ENCODE data around the gene FRMD4A. TPM values are rescaled to one million over a fixed set of nuclear protein-coding genes. Genes with fewer than 3 reads are reported as not detected.
A peak's percentile ranks its signal among the peaks of the same experiment; 100 is the strongest.

The FRMD4A gene
- total and polyA plus RNA-seq, 2 experiments from 2014 or later = 11.9 to 17.5 TPM

DNA sequence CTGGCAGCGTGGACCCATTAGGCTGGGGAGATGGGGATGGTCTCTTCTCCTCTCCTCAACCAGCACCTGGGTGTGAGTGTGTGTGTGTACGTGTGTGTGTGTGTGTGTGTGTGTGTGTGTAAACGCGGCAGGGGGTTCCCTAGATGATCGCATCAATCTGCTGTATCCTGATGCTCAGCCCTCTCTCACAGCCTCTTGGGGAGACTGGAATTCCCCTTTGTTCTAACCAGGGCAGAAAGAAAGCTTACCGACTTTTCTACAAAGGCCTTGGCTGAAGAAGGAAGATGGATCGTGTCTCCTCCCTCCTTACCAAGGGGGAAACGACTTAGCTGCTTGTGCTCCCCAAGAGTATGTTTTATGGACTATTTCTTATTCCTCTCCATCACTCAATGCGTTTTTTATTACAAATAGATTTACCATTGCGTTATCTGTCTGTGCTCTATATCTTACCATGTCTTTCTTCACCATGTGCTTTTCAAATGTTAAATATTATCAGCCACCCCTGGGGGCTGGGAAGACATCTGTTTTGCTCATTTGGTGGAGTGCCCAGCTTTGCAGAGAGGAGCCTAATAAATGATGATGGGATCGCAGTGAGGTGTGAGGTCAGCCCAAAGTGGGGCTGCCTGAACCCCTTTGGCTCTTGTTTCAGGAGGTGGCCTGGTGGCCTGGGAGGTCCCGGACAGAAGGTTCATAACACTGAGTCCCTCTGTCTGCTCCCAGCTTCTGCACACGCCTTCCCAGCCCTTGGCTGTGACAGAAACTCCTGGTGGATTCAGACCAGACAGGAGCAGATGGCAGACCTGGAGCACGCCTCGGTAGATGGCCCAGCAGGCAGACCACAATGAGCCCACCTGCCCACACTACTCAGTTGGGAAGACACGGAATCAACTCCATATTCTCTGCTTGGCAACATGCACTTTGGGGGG, 481.9 kb downstream of the FRMD4A start:
- Histone ChIP-seq H3K36me3 (ENCODE audit: low read depth) (no peaks in the 10 kb centered on the region), H3K9me3 (ENCODE audit: low read depth) (no peaks in the 10 kb centered on the region), H3K27ac (no peak overlapping the region), H3K27me3 (replicated peaks; ENCODE audit: insufficient read depth) (no peaks in the 10 kb centered on the region), H3K79me2 (ENCODE audit: insufficient read depth) (peaks cover 95% of the 10 kb centered on the region), H3K4me2 (ENCODE audit: unreplicated experiment) (no peak overlapping the region), H3K9ac (no peak overlapping the region), H3K9me2 (ENCODE audit: insufficient read depth) (no peaks in the 10 kb centered on the region), H3K4me3 (no peak overlapping the region), H2AFZ (no peak overlapping the region), H3K4me1 (ENCODE audit: insufficient read depth) (peaks cover 11% of the 10 kb centered on the region), H4K20me1 (ENCODE audit: insufficient read depth) (no peaks in the 10 kb centered on the region), H3F3A (ENCODE audit: insufficient read depth) (no peaks in the 10 kb centered on the region)
- DNase-seq = no peak
- no peak for TF ChIP-seq EZH2 (IDR thresholded peaks at IDR 0.05; ENCODE audit: insufficient read depth, poor library complexity, severe bottlenecking)
- in situ Hi-C loops (cut with MboI) = no loop called here
- 91% methylated on average over 16 of the region's 16 CpGs for WGBS, 2 experiments (ENCODE audit: low coverage in 1 of 2, low lambda C conversion rate in 2 of 2, missing lambda C conversion rate in 2 of 2)

DNA sequence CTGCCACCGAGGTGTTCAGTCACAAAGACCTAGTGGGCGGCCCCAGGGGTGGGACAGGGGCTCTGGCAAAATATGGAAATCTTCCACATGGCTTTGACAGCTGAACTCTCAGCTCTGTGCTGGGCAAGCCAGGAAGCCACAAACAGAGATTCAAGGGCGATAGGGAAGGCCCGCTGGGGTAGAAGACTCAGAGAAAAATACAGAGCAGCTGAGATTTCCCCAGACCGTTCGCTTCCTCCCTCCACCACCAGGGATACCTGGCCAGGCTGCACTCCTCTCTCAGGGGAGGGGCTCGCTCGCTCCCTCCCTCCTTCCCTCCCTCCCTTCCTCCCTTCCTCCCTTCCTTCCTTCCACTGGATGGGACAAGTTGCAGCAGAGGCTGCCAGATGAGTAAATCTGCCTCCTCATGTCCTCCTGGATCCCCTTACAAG, 483.5 kb downstream of the FRMD4A start:
- DNase-seq = no peak
- H3K36me3 ChIP-seq (ENCODE audit: low read depth) = no peaks in the 10 kb centered on the region
- TF ChIP-seq EZH2phosphoT487 (IDR thresholded peaks at IDR 0.05; ENCODE audit: insufficient read depth, low read depth) = no peak
- no peak for TF ChIP-seq EZH2 (IDR thresholded peaks at IDR 0.05; ENCODE audit: insufficient read depth, poor library complexity, severe bottlenecking)
- no peaks in the 10 kb centered on the region for H3K9me3 ChIP-seq (ENCODE audit: low read depth)
- no peak overlapping the region for H3K4me3 ChIP-seq
- no peak overlapping the region for H2AFZ ChIP-seq
- H3K4me1 ChIP-seq (ENCODE audit: insufficient read depth) = peaks cover 6% of the 10 kb centered on the region
- WGBS, 2 experiments (ENCODE audit: low coverage in 1 of 2, low lambda C conversion rate in 2 of 2, missing lambda C conversion rate in 2 of 2) = 98% methylated on average over 5 to 8 of the region's 8 CpGs
- no peaks in the 10 kb centered on the region for H3K9me2 ChIP-seq (ENCODE audit: insufficient read depth)
- no peak overlapping the region for H3K9ac ChIP-seq
- H3K27me3 ChIP-seq (replicated peaks; ENCODE audit: insufficient read depth) = no peaks in the 10 kb centered on the region
- H3K79me2 ChIP-seq (ENCODE audit: insufficient read depth) = peaks cover 98% of the 10 kb centered on the region
- no peaks in the 10 kb centered on the region for H3F3A ChIP-seq (ENCODE audit: insufficient read depth)
- H4K20me1 ChIP-seq (ENCODE audit: insufficient read depth) = no peaks in the 10 kb centered on the region
- in situ Hi-C loops (cut with MboI) = no loop called here
- H3K4me2 ChIP-seq (ENCODE audit: unreplicated experiment) = no peak overlapping the region
- no peak overlapping the region for H3K27ac ChIP-seq

DNA sequence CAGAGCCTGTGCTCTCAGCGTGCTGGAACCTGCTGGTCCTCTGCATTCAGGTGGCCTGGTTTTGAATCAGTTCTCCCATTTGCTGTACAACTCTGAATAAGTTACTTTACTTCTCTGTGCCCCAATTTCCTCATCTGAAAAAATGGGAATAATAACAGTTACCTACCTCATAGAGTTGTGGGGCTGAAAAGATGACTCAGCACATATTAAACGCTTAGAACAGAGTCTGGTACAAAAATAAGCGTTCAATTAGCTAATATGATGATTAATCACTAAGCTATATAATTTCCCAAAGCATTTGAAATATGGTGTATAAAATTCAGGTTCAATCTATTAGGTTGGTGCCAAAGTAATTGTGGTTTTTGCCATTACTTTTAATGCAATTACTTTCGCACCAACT, 484.8 kb downstream of the FRMD4A start:
- in situ Hi-C loops (cut with MboI) = no loop called here
- H3K9me3 ChIP-seq (ENCODE audit: low read depth) = no peaks in the 10 kb centered on the region
- H3K36me3 ChIP-seq (ENCODE audit: low read depth) = no peaks in the 10 kb centered on the region
- H3K4me1 ChIP-seq (ENCODE audit: insufficient read depth) = no peaks in the 10 kb centered on the region
- no peaks in the 10 kb centered on the region for H3F3A ChIP-seq (ENCODE audit: insufficient read depth)
- 94 to 99% methylated on average over 4 of the region's 4 CpGs for WGBS, 2 experiments (ENCODE audit: low coverage in 1 of 2, low lambda C conversion rate in 2 of 2, missing lambda C conversion rate in 2 of 2)
- H3K9ac ChIP-seq = no peak overlapping the region
- no peak overlapping the region for H3K4me2 ChIP-seq (ENCODE audit: unreplicated experiment)
- no peak overlapping the region for H3K4me3 ChIP-seq
- H4K20me1 ChIP-seq (ENCODE audit: insufficient read depth) = no peaks in the 10 kb centered on the region
- no peaks in the 10 kb centered on the region for H3K9me2 ChIP-seq (ENCODE audit: insufficient read depth)
- no peak overlapping the region for H2AFZ ChIP-seq
- no peak for TF ChIP-seq EZH2 (IDR thresholded peaks at IDR 0.05; ENCODE audit: insufficient read depth, poor library complexity, severe bottlenecking)
- no peak for TF ChIP-seq EZH2phosphoT487 (IDR thresholded peaks at IDR 0.05; ENCODE audit: insufficient read depth, low read depth)
- no peak overlapping the region for H3K27ac ChIP-seq
- H3K79me2 ChIP-seq (ENCODE audit: insufficient read depth) = peaks cover 98% of the 10 kb centered on the region
- no peak for DNase-seq
- H3K27me3 ChIP-seq (replicated peaks; ENCODE audit: insufficient read depth) = no peaks in the 10 kb centered on the region

DNA sequence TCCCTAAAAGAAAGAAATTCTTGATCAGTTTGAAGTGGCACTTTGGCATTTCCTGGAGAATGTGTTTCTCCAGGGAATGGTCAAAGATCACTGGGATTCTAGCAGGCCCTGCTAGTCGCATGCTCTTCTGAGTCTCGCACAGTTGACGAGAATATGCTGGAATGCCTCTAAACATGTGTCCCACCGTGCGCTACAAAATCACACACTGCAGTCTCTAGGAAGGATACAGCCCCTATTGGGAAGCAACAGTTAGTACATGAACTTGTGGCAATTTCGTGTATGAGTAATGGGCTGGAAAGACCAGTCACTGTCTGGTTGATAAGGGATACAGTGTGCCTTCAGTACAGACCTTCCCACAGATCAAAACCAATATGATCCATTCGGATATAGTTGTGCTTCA, 486.1 kb downstream of the FRMD4A start:
- no peaks in the 10 kb centered on the region for H3K36me3 ChIP-seq (ENCODE audit: low read depth)
- H3K9ac ChIP-seq = no peak overlapping the region
- no peaks in the 10 kb centered on the region for H3K9me2 ChIP-seq (ENCODE audit: insufficient read depth)
- in situ Hi-C loops (cut with MboI) = no loop called here
- no peak overlapping the region for H3K4me3 ChIP-seq
- H3K27me3 ChIP-seq (replicated peaks; ENCODE audit: insufficient read depth) = no peaks in the 10 kb centered on the region
- H2AFZ ChIP-seq = no peak overlapping the region
- peaks cover 7% of the 10 kb centered on the region for H3K4me1 ChIP-seq (ENCODE audit: insufficient read depth)
- H4K20me1 ChIP-seq (ENCODE audit: insufficient read depth) = no peaks in the 10 kb centered on the region
- H3K79me2 ChIP-seq (ENCODE audit: insufficient read depth) = peaks cover 97% of the 10 kb centered on the region
- TF ChIP-seq EZH2 (IDR thresholded peaks at IDR 0.05; ENCODE audit: insufficient read depth, poor library complexity, severe bottlenecking) (no peak), EZH2phosphoT487 (IDR thresholded peaks at IDR 0.05; ENCODE audit: insufficient read depth, low read depth) (no peak)
- no peak overlapping the region for H3K27ac ChIP-seq
- H3K9me3 ChIP-seq (ENCODE audit: low read depth) = no peaks in the 10 kb centered on the region
- WGBS, 2 experiments (ENCODE audit: low coverage in 1 of 2, low lambda C conversion rate in 2 of 2, missing lambda C conversion rate in 2 of 2) = 89 to 97% methylated on average over 7 of the region's 7 CpGs
- H3F3A ChIP-seq (ENCODE audit: insufficient read depth) = no peaks in the 10 kb centered on the region; the same call in 1 of the 2 replicates
- no peak overlapping the region for H3K4me2 ChIP-seq (ENCODE audit: unreplicated experiment)
- peak; percentile 10 for DNase-seq
